ENCODE measurements around the gene COL12A1.

The COL12A1 gene

GRCh38 chr6:75096966-75097365 lies 108.9 kb downstream of the COL12A1 start:
- DNase-seq (ENCODE audit: low spot score), result no peak

GRCh38 chr6:75094614-75095200 lies 111.1 kb downstream of the COL12A1 start:
- DNase-seq (ENCODE audit: low spot score), result no peak

GRCh38 chr6:75091467-75092190 lies 114.2 kb downstream of the COL12A1 start:
- no peak for DNase-seq (ENCODE audit: low spot score)

- no peak for DNase-seq (ENCODE audit: low spot score)
Measured at GRCh38 chr6:75090576-75090975, 115.3 kb downstream of the COL12A1 start.

GRCh38 chr6:75089921-75090320 lies 115.9 kb downstream of the COL12A1 start:
- DNase-seq (ENCODE audit: low spot score), result no peak

GRCh38 chr6:75089151-75089897 lies 116.5 kb downstream of the COL12A1 start:
- no peak for DNase-seq (ENCODE audit: low spot score)

- DNase-seq (ENCODE audit: low spot score), result no peak
Measured at GRCh38 chr6:75085931-75086635, 119.8 kb downstream of the COL12A1 start.

- no peak for DNase-seq (ENCODE audit: low spot score)
Measured at GRCh38 chr6:75084872-75085381, 120.9 kb downstream of the COL12A1 start.

- DNase-seq (ENCODE audit: low spot score), result no peak
Measured at GRCh38 chr6:75084018-75084417, 121.8 kb downstream of the COL12A1 start.

- no peak for DNase-seq (ENCODE audit: low spot score)
Measured at GRCh38 chr6:75081921-75082320, 123.9 kb downstream of the COL12A1 start.

GRCh38 chr6:75081047-75081446 lies 124.8 kb downstream of the COL12A1 start:
- no peak for DNase-seq (ENCODE audit: low spot score)

GRCh38 chr6:75079589-75079988 lies 126.3 kb downstream of the COL12A1 start:
- no peak for DNase-seq (ENCODE audit: low spot score)

GRCh38 chr6:75077701-75078100 lies 128.2 kb downstream of the COL12A1 start:
- no peak for DNase-seq (ENCODE audit: low spot score)

- DNase-seq (ENCODE audit: low spot score), result no peak
Measured at GRCh38 chr6:75076009-75076408, 129.8 kb downstream of the COL12A1 start.

GRCh38 chr6:75070244-75070643 lies 135.6 kb downstream of the COL12A1 start:
- DNase-seq (ENCODE audit: low spot score), result no peak

GRCh38 chr6:75065523-75065922 lies 140.3 kb downstream of the COL12A1 start:
- no peak for DNase-seq (ENCODE audit: low spot score)

GRCh38 chr6:75052491-75052890 lies 153.4 kb downstream of the COL12A1 start:
- no peak for DNase-seq (ENCODE audit: low spot score)

GRCh38 chr6:75049308-75049707 lies 156.5 kb downstream of the COL12A1 start:
- DNase-seq (ENCODE audit: low spot score), result no peak

GRCh38 chr6:75044846-75045245 lies 161.0 kb downstream of the COL12A1 start:
- no peak for DNase-seq (ENCODE audit: low spot score)

- no peak for DNase-seq (ENCODE audit: low spot score)
Measured at GRCh38 chr6:75041381-75041780, 164.5 kb downstream of the COL12A1 start.
